UCSD-AML1 (cell line): ENCODE results near the gene TRABD.

ENCODE experiments used
- DNase-seq: peaks from one replicate; lab custom pipeline; 2025; ENCODE audit not compliant: unreplicated experiment; lab: John Stamatoyannopoulos, UW

Gene TRABD

GRCh38 chr22:50173311-50173982, 12.3 kb upstream of the TRABD start:
- peak; percentile 57 for DNase-seq

GRCh38 chr22:50173983-50174355, 11.7 kb upstream of the TRABD start:
- no peak for DNase-seq

- no peak for DNase-seq
Measured at GRCh38 chr22:50174382-50175190, 11.1 kb upstream of the TRABD start.

GRCh38 chr22:50175191-50175461, 10.6 kb upstream of the TRABD start:
- DNase-seq: no peak

GRCh38 chr22:50175921-50176849, 9.5 kb upstream of the TRABD start:
- no peak for DNase-seq

- no peak for DNase-seq
Measured at GRCh38 chr22:50176850-50177536, 8.7 kb upstream of the TRABD start.

GRCh38 chr22:50177537-50178470, 7.9 kb upstream of the TRABD start:
- no peak for DNase-seq

GRCh38 chr22:50178471-50178864, 7.2 kb upstream of the TRABD start:
- no peak for DNase-seq

- no peak for DNase-seq
Measured at GRCh38 chr22:50178871-50179869, 6.5 kb upstream of the TRABD start.

GRCh38 chr22:50179937-50180726, 5.6 kb upstream of the TRABD start:
- no peak for DNase-seq

- no peak for DNase-seq
Measured at GRCh38 chr22:50180727-50181521, 4.8 kb upstream of the TRABD start.

GRCh38 chr22:50182176-50183081, 3.3 kb upstream of the TRABD start:
- DNase-seq: no peak

GRCh38 chr22:50183141-50183971, 2.4 kb upstream of the TRABD start:
- no peak for DNase-seq

- peak; percentile 30 for DNase-seq
Measured at GRCh38 chr22:50184004-50184901, 1.5 kb upstream of the TRABD start.
